GM21447 (cell line): ENCODE data around the gene PEG3.
"Not testable (repeated sequence)": the region's sequence is repeated elsewhere in the genome, so short reads cannot be mapped to it uniquely, and the experiment has no call there.

ENCODE experiments used
- ATAC-seq: cut with Tn5 transposase; IDR thresholded peaks from one replicate; pipeline ENCODE4 v1.9.1; 2021; ENCODE audit not compliant: unreplicated experiment

PEG3 gene

GRCh38 chr19:56840451-56841192 lies at the start of gene PEG3, which contains the start of gene ZIM2:
Gene PEG3 (minus strand): TSS chr19:56840726. CDS start chr19:56824655, 16,071 bp downstream.
Gene ZIM2 (minus strand): TSS chr19:56840726. CDS start chr19:56824277, 16,449 bp downstream.
- ATAC-seq = no peak

- ATAC-seq = no peak
These were observed 44.9 kb upstream of the PEG3 start for GRCh38 chr19:56885173-56885985.

GRCh38 chr19:56884441-56884840 lies 43.9 kb upstream of the PEG3 start:
- ATAC-seq = no peak

- no peak for ATAC-seq
These were observed 40.2 kb upstream of the PEG3 start for GRCh38 chr19:56880592-56881190.

GRCh38 chr19:56877069-56877715 lies 36.7 kb upstream of the PEG3 start:
- ATAC-seq = no peak

GRCh38 chr19:56875717-56876116 lies 35.2 kb upstream of the PEG3 start:
- no peak for ATAC-seq

GRCh38 chr19:56874530-56874929 lies 34.0 kb upstream of the PEG3 start:
- ATAC-seq = no peak

- ATAC-seq = no peak
These were observed 33.0 kb upstream of the PEG3 start for GRCh38 chr19:56873493-56873892.

- no peak for ATAC-seq
These were observed 29.4 kb upstream of the PEG3 start for GRCh38 chr19:56869886-56870285.

GRCh38 chr19:56868446-56868845 lies 27.9 kb upstream of the PEG3 start:
- ATAC-seq = no peak

- no peak for ATAC-seq
These were observed 26.0 kb upstream of the PEG3 start for GRCh38 chr19:56866538-56866937.

- ATAC-seq = no peak
These were observed 24.1 kb upstream of the PEG3 start for GRCh38 chr19:56864443-56865125.

GRCh38 chr19:56862741-56863140 lies 22.2 kb upstream of the PEG3 start:
- no peak for ATAC-seq

- ATAC-seq = not testable (repeated sequence)
These were observed 19.9 kb upstream of the PEG3 start for GRCh38 chr19:56860409-56860808.

- no peak for ATAC-seq
These were observed 17.5 kb upstream of the PEG3 start for GRCh38 chr19:56858026-56858425.

GRCh38 chr19:56856822-56857221 lies 16.3 kb upstream of the PEG3 start:
- no peak for ATAC-seq

GRCh38 chr19:56852361-56852760 lies 11.8 kb upstream of the PEG3 start:
- not testable (repeated sequence) for ATAC-seq

- ATAC-seq = no peak
These were observed 7.6 kb upstream of the PEG3 start for GRCh38 chr19:56848166-56848565.

GRCh38 chr19:56842412-56842811 lies 1.9 kb upstream of the PEG3 start:
- no peak for ATAC-seq

GRCh38 chr19:56841193-56841543 lies 642 bp upstream of the PEG3 start:
- ATAC-seq = no peak
